GM06990 (cell line): ENCODE measurements around the gene CPNE1.

ENCODE experiments used
- DNase-seq: peaks from one replicate; pipeline ENCODE4 v3.0.0-alpha.2; 2011; ENCODE audit not compliant: insufficient read length; ENCODE audit errors: extremely low read depth
- H3K27me3 ChIP-seq: replicated peaks from 2 replicates; pipeline ENCODE4 v1.6.0; 2011; ENCODE audit warnings: low read length; ENCODE audit not compliant: control insufficient read depth, insufficient read depth
- H3K36me3 ChIP-seq: 2 replicates; pipeline ENCODE4 v1.5.1; 2011; ENCODE audit warnings: low read length; ENCODE audit not compliant: control insufficient read depth, insufficient read depth
- H3K4me3 ChIP-seq: replicated peaks from 2 replicates; pipeline ENCODE4 v1.5.1; 2011; ENCODE audit warnings: low read depth, mild to moderate bottlenecking, control low read depth, low read length
- TF ChIP-seq, protein P1 (sequence below): IDR thresholded peaks from 2 replicates; pipeline ENCODE4 v1.5.1; 2011; ENCODE audit warnings: low read length, control low read depth, mild to moderate bottlenecking, inconsistent platforms; ENCODE audit not compliant: insufficient read depth, poor library complexity, severe bottlenecking

Gene CPNE1

DNA sequence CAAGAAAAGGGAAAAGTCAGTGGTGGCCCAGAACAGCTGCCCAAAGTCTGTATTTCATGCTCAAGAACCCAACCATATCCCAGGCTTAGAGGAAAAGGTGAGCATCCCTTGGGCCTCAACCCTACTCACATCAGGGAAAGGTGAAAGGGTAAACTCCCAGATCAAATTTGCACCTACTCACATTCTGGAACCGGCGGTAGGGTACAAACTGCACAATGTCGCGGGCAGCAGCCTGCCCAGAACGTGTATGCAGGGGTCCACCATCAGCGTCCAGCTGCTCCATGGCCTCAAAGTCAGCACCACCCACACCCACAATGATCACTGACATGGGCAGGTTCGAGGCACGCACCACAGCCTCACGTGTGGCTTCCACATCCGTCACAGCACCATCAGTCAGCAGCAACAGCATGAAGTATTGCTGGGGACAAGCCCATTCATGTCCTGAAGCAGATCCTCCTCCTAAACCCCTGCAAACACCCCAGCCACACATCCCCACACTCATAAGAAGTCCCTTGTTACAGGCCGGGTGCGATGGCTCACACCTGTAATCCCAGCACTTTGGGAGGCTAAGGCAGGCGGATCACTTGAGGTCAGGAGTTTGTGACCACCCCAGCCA lies 38.2 kb downstream of the CPNE1 start:
- H3K36me3 ChIP-seq, result peaks cover 18% of the 10 kb centered on the region

DNA sequence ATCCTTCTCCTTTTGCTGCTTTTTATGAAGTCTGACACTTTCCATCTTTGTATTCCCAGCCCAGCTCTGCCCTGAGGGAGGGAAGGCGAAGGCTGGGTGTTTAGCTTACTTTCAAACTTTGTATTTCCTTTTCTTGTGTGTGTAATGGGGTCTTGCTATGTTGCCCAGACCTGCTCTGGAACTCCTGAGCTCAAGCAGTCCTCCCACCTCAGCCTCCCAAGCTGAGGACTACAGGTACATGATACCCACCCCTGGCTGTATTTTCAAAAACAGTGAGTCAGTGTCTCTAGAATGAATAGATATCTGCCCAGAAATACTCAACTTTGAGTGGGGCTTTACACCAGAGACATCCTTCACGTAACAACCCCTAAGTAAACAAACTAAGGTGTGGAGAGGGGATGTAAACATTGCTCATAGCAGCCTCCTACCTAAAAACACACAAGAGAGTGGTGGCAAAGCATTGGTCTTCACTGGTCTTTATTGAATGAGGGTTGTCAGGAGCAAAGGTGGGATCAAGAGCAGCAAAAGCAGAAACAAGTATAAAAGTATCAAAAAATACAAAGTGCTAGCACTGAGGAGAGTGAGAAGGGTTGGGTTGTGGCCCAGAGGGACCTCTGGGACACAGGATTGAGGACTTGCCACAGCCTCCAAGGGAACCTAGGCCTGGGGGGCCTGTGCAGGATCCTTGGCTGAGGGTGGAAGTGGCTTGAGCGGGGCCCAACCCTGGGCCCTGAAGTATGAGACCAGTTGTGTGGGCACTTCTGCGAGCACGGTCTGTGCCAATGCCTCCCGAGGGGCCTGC lies 38.9 kb downstream of the CPNE1 start:
- Histone ChIP-seq H3K4me3 (no peak overlapping the region), H3K27me3 (no peaks in the 10 kb centered on the region), H3K36me3 (peaks cover 13% of the 10 kb centered on the region)
- TF ChIP-seq, protein P1, sequence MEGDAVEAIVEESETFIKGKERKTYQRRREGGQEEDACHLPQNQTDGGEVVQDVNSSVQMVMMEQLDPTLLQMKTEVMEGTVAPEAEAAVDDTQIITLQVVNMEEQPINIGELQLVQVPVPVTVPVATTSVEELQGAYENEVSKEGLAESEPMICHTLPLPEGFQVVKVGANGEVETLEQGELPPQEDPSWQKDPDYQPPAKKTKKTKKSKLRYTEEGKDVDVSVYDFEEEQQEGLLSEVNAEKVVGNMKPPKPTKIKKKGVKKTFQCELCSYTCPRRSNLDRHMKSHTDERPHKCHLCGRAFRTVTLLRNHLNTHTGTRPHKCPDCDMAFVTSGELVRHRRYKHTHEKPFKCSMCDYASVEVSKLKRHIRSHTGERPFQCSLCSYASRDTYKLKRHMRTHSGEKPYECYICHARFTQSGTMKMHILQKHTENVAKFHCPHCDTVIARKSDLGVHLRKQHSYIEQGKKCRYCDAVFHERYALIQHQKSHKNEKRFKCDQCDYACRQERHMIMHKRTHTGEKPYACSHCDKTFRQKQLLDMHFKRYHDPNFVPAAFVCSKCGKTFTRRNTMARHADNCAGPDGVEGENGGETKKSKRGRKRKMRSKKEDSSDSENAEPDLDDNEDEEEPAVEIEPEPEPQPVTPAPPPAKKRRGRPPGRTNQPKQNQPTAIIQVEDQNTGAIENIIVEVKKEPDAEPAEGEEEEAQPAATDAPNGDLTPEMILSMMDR, result no peak
- no peak for DNase-seq

More for the DNA sequence above, 38.2 kb downstream of the CPNE1 start:
- no peak for DNase-seq
- TF ChIP-seq, protein P1, result no peak
- no peaks in the 10 kb centered on the region for H3K27me3 ChIP-seq
- H3K4me3 ChIP-seq, result no peak overlapping the region

DNA sequence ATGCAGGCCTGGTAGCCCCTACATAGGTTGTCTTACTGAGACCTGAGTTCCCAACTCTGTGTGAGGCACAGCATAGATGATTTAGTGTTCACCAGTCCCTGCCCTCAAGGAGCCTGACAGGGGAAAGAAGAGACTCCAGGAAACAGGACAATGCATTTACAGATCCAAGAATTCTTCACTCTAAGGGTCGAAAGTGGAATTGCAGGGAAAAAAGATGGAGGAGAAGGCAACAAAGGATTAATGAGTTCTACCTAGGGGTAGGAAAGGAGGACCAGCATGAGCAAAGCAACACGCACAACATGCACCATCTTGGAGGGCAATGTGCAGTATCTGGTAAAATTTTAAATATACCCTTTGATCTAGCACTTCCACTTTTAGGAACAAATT lies 43.1 kb downstream of the CPNE1 start:
- DNase-seq, result no peak
- no peaks in the 10 kb centered on the region for H3K27me3 ChIP-seq
- H3K4me3 ChIP-seq, result no peak overlapping the region
- H3K36me3 ChIP-seq, result peaks cover 6% of the 10 kb centered on the region
- TF ChIP-seq, protein P1, result no peak

DNA sequence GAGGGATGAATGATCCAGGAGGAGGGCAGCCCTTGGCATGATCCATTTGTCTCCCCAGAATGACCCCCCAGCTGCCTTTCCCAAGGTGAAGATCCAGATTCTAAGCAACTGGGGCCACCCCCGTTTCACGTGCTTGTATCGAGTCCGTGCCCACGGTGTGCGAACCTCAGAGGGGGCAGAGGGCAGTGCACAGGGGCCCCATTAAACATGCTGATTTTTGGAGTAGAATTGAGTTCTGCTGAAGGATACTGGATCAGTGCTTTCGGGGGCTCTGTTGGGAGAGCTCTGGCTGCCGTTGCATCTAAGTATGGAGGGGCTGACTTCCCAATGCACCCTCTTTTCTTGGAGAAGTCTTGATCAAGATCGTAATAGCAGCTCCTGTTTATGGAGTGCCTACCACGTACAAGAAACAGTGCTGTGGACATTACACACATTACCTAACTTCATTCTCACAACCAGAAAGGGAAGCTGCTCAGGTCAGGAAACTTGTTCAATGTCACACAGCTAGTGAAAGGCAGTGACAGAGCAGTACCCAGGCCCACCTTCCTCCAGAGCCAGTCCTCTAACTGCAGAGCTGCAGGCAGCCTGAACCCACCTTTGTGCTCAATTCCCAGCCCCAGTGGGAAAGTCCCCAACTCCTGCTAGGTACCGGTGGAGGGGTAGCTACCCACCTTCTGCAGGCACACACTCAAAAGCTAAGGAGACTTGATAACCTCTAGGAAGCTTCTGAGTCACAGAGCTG lies 43.7 kb downstream of the CPNE1 start:
- H3K27me3 ChIP-seq, result no peaks in the 10 kb centered on the region
- TF ChIP-seq, protein P1, result no peak
- no peak overlapping the region for H3K4me3 ChIP-seq
- peaks cover under 1% of the 10 kb centered on the region for H3K36me3 ChIP-seq
- no peak for DNase-seq

DNA sequence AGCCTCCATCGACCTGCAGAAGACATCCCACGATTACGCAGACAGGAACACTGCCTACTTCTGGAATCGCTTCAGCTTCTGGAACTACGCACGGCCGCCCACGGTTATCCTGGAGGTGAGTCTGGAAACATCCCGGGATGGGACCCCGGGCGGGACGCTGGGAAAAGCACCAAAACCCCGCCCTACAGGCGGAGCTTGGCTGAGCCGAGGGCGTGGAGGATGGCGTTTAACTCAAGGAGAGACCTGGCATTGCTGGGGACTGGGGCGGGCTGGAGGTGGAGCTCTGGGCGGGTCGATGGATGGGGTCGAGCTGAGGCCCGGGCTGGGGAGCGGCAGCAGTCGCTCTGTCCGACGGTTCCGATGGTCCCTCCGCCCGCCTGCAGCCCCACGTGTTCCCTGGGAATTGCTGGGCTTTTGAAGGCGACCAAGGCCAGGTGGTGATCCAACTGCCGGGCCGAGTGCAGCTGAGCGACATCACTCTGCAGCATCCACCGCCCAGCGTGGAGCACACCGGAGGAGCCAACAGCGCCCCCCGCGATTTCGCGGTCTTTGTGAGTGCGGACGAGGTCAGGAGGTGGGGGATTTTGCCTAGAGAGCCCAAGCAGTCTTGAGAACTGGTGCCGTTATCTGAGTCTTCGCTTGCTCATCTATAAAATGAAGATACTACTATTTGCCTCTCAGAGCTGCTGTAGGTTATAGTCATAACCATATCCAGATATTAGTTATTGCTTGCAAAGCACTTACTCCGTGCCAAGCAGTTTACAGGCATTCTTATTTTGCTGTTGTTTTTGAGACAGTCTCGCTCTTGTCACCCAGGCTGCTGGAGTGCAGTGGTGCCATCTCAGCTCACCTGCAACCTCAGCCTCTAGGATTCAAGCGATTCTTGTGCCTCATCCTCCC lies 45.3 kb downstream of the CPNE1 start:
- no peaks in the 10 kb centered on the region; the same call in 1 of the 2 replicates for H3K36me3 ChIP-seq
- TF ChIP-seq, protein P1, result peak; percentile 74
- DNase-seq, result peak; percentile 87
- H3K27me3 ChIP-seq, result no peaks in the 10 kb centered on the region
- H3K4me3 ChIP-seq, result peak overlapping the region; percentile 74
